ENCODE measurements around the gene SETBP1. TPM values are rescaled to one million over a fixed set of nuclear protein-coding genes. Genes with fewer than 3 reads are reported as not detected.

SETBP1 gene
- total and polyA plus RNA-seq, 9 of the 15 experiments (the other 6 are each of a cell fraction or from before 2014, with no cell fraction given): under 0.01 to 0.13 (median 0.04) TPM

GRCh38 chr18:44651478-44651877 is 29.2 kb upstream of the SETBP1 start (continued):
- TF ChIP-seq CBFB (CRISPR knock-in tag; IDR thresholded peaks at IDR 0.05): no peak
- no peak for TF ChIP-seq MLX (CRISPR knock-in tag; conservative IDR thresholded peaks at IDR 0.05)
- no peak for TF ChIP-seq TCF15 (CRISPR knock-in tag; IDR thresholded peaks at IDR 0.05)
- peak; percentile 91 for TF ChIP-seq FOSL1 (tag; conservative IDR thresholded peaks at IDR 0.05)
- peak; percentile 80 for TF ChIP-seq SMARCA4 (IDR thresholded peaks at IDR 0.05)
- TF ChIP-seq ZKSCAN1 (IDR thresholded peaks at IDR 0.05; ENCODE audit: low read depth, low read length): no peak
- no peak for TF ChIP-seq ZKSCAN8 (CRISPR knock-in tag; IDR thresholded peaks at IDR 0.05)
- no peak for TF ChIP-seq SLC30A9 (CRISPR knock-in tag; IDR thresholded peaks at IDR 0.05)
- peak; percentile 90 for TF ChIP-seq TEAD4 (IDR thresholded peaks at IDR 0.05; ENCODE audit: low read length)
- no peak for TF ChIP-seq TEAD4 (CRISPR knock-in tag; IDR thresholded peaks at IDR 0.05; ENCODE audit: borderline replicate concordance)
- no peak for TF ChIP-seq ADNP (tag; IDR thresholded peaks at IDR 0.05)
- peak; percentile 22 for TF ChIP-seq FOS (IDR thresholded peaks at IDR 0.05; ENCODE audit: extremely low read depth, insufficient read length)
- no peak for TF ChIP-seq KLF13 (tag; IDR thresholded peaks at IDR 0.05; ENCODE audit: borderline replicate concordance, low read depth)
- no peak for TF ChIP-seq CEBPG (CRISPR knock-in tag; IDR thresholded peaks at IDR 0.05)
- peak in 1 of 2 experiments; percentile 52; a peak in 2 of 4 replicates for TF ChIP-seq CEBPG (tag; conservative IDR thresholded peaks at IDR 0.05 in 1 of 2, IDR thresholded peaks at IDR 0.05 in 1 of 2)
- TF ChIP-seq JUN (IDR thresholded peaks at IDR 0.05; ENCODE audit: borderline replicate concordance, low read depth, low read length): peak; percentile 58
- no peak for TF ChIP-seq JUN (CRISPR knock-in tag; IDR thresholded peaks at IDR 0.05; ENCODE audit: borderline replicate concordance)
- no peak for TF ChIP-seq KDM4B (IDR thresholded peaks at IDR 0.05; ENCODE audit: borderline replicate concordance in 2 of 2, low read depth in 1 of 2)
- TF ChIP-seq SNRNP70 (optimal IDR thresholded peaks at IDR 0.05; ENCODE audit: low read depth, low read length): no peak
- peak; percentile 32; the same call in 1 of the 2 replicates for TF ChIP-seq PKNOX1 (IDR thresholded peaks at IDR 0.05)
- peak; percentile 45; the same call in 1 of the 2 replicates for TF ChIP-seq EP300 (IDR thresholded peaks at IDR 0.05; ENCODE audit: low read length)
- TF ChIP-seq ATF3 (IDR thresholded peaks at IDR 0.05): peak; percentile 80
- TF ChIP-seq ATF3 (CRISPR knock-in tag; conservative IDR thresholded peaks at IDR 0.05): no peak
- TF ChIP-seq CBX1 (IDR thresholded peaks at IDR 0.05; ENCODE audit: low read depth): no peak
- TF ChIP-seq CBFA2T3 (IDR thresholded peaks at IDR 0.05): peak; percentile 35; the same call in 1 of the 2 replicates
- TF ChIP-seq PPARD (CRISPR knock-in tag; IDR thresholded peaks at IDR 0.05): no peak
- TF ChIP-seq ZEB2 (IDR thresholded peaks at IDR 0.05): peak; percentile 61; the same call in 1 of the 2 replicates
- peak; percentile 97 for TF ChIP-seq JUND (IDR thresholded peaks at IDR 0.05; ENCODE audit: borderline replicate concordance, low read depth, low read length)
- TF ChIP-seq JUND (tag; IDR thresholded peaks at IDR 0.05; ENCODE audit: borderline replicate concordance, low read depth, low read length): peak; percentile 88; the same call in 2 of the 3 replicates
- peak; percentile 79 for TF ChIP-seq ARID1B (IDR thresholded peaks at IDR 0.05)
